KOPT-K1 (cell line): ENCODE data around the gene SOX30.

Source experiments
- H3K27ac ChIP-seq: fragments of 200-600 bp; sonication (generic); 2 replicates; pipeline ENCODE4 v1.5.1; 2016; ENCODE audit warnings: antibody characterized with exemption, mild to moderate bottlenecking, low read depth, low read length; ENCODE audit not compliant: poor library complexity, severe bottlenecking
- H3K36me3 ChIP-seq: fragments of 200-600 bp; sonication (generic); 2 replicates; pipeline ENCODE4 v1.5.1; 2017; ENCODE audit warnings: antibody characterized with exemption, mild to moderate bottlenecking, low read length, moderate library complexity; ENCODE audit not compliant: insufficient read depth
- H3K9me3 ChIP-seq: fragments of 200-600 bp; sonication (generic); 2 replicates; pipeline ENCODE4 v1.5.1; 2017; ENCODE audit warnings: antibody characterized with exemption, low read length, mild to moderate bottlenecking; ENCODE audit not compliant: insufficient read depth, poor library complexity, severe bottlenecking

Gene SOX30

GRCh38 chr5:157640406-157641066 is 11.7 kb downstream of the SOX30 start:
- H3K36me3 ChIP-seq = no peaks in the 10 kb centered on the region
- no peaks in the 10 kb centered on the region for H3K9me3 ChIP-seq
- no peak overlapping the region for H3K27ac ChIP-seq

- Histone ChIP-seq H3K36me3 (no peaks in the 10 kb centered on the region), H3K27ac (no peak overlapping the region)
Observed at GRCh38 chr5:157630341-157630740, 21.9 kb downstream of the SOX30 start.

DNA sequence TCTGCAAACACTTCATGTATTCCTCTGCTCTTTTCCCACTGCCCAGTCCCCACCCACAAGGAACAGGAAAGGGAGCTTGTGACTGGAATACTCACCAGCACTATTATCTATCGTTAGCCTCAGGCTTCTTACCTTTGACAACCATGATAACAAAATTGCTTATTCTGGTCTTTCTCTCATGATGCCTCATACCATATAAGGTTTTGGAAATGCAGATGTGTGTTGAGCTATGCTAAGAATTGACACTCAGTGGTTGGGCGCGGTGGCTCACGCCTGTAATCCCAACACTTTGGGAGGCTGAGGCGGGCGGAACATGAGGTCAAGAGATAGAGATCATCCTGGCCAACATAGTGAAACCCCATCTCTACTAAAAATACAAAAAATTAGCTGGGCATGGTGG is 25.4 kb downstream of the SOX30 start:
- Histone ChIP-seq H3K27ac (no peak overlapping the region), H3K9me3 (peaks cover 15% of the 10 kb centered on the region), H3K36me3 (no peaks in the 10 kb centered on the region)

More at GRCh38 chr5:157630341-157630740, 21.9 kb downstream of the SOX30 start:
- peaks cover 15% of the 10 kb centered on the region for H3K9me3 ChIP-seq

- H3K36me3 ChIP-seq = no peaks in the 10 kb centered on the region
- H3K9me3 ChIP-seq = peaks cover 2% of the 10 kb centered on the region
- H3K27ac ChIP-seq = no peak overlapping the region
Observed at GRCh38 chr5:157624144-157624543, 28.1 kb downstream of the SOX30 start.

DNA sequence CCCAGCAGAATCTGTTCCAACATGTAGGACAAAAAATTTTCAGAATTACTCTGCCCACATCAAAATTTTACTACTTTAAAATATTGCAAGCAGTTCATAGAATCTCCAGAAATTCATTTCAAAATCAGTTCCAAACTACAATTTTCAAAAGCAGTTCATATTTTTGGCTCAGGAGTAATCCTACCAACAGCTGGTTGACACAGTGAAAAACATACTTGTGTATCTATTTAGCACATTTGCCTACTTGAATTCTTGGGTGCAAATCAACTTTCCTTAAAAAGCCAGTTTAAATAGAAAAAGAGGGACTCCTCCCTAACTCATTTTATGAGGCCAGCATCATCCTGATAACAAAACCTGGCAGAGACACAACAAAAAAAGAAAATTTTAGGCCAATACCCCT is 31.5 kb downstream of the SOX30 start:
- Histone ChIP-seq H3K27ac (no peak overlapping the region), H3K9me3 (peaks cover 6% of the 10 kb centered on the region), H3K36me3 (no peaks in the 10 kb centered on the region)

DNA sequence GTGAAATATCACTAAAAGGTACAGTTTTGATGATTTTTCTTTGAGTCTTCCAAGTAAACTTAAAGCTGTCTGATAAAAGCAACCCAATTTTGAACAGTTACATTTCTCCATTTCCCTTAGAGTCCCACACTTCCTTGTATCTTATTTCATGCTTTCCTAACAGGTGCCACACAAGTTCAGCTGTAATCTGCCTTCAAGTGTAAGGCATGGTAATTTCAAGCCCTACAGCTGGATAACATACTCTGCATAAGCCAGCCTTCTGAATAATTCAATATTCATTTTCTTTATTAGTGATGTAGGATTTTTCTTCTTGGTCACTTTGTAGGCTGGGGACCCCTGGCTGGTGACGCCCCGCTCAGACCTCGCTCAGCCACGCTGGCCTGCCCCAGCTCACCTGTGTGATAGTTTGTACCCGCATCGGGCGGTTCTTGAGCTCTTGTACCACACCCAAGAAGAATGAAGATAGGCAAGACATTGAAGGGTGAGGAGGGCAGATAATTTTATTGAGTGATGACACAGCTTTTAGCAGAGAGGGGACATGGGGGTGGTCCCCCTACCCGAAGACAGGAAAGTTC is 34.0 kb downstream of the SOX30 start:
- Histone ChIP-seq H3K36me3 (no peaks in the 10 kb centered on the region), H3K9me3 (peaks cover 6% of the 10 kb centered on the region), H3K27ac (no peak overlapping the region)

DNA sequence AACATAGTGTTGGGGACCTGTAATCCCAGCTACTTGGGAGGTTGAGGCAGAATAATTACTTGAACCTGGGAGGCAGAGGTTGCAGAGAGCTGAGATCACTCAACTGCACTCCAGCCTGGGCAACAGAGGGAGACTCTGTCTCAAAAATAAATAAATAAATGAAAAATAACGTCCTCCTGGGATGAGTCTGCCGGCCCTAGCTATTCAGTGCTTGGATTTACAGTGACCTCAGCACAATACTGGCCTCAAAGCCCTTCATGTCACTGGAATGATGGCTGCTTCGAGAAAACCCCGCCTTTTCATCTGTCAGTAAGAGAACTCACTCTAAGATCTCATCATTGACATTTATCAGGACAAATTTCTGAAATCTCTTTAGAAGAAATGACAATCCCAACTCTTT is 35.5 kb downstream of the SOX30 start:
- no peak overlapping the region for H3K27ac ChIP-seq
- H3K9me3 ChIP-seq = peaks cover 6% of the 10 kb centered on the region
- H3K36me3 ChIP-seq = no peaks in the 10 kb centered on the region

GRCh38 chr5:157613385-157614245 is 38.6 kb downstream of the SOX30 start:
- H3K9me3 ChIP-seq = peaks cover 13% of the 10 kb centered on the region
- peak overlapping the region; percentile 67 for H3K27ac ChIP-seq
- H3K36me3 ChIP-seq = no peaks in the 10 kb centered on the region

- H3K36me3 ChIP-seq = no peaks in the 10 kb centered on the region
- H3K27ac ChIP-seq = peak overlapping the region; percentile 67
- H3K9me3 ChIP-seq = peaks cover 14% of the 10 kb centered on the region
Observed at GRCh38 chr5:157612581-157612980, 39.7 kb downstream of the SOX30 start.

DNA sequence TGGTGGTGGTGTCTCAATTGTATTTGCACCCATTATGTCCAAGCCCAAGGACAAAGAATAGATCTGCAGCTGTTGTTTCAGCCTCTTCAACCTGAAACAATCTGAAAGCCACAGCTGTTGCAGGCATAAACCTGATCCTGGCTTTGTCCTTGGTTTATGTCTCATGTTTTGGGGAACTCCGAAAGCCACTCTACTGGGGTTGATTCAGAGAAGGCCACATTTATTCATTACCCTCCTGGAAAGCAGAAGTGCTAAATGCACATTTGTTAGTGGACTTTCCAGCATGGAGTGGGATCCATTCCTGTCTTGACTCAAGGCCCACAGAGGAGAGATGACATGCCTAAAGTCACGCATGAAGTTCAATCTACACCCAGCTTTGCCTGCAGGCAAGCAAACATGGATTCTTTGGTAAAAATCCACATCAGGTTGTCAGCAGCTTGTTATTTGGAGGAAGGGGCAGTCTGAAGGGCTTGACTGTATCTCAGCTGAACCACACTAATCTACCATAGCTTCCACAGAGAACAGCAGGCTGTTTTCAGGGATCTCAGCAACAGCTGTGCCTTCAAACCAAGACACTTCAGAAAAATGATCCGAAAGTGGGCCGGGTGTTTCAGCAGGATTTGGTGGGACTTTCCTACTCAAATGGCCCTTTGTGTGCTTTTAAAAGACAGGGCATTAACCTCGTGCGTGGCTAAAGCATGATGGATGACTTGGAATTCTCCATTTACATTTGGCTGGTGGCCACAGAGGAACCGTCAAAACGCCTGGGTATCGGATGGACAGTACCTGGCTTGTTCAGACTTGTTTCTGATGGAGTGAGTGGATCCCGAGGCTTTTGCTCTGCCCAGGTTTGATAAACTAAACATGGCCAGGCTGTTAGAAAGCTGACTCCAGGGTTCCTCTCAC is 40.4 kb downstream of the SOX30 start:
- peaks cover 14% of the 10 kb centered on the region for H3K9me3 ChIP-seq
- H3K27ac ChIP-seq = peak overlapping the region; percentile 67
- H3K36me3 ChIP-seq = no peaks in the 10 kb centered on the region

GRCh38 chr5:157610990-157611389 is 41.2 kb downstream of the SOX30 start:
- Histone ChIP-seq H3K9me3 (peaks cover 14% of the 10 kb centered on the region), H3K27ac (peak overlapping the region; percentile 67), H3K36me3 (no peaks in the 10 kb centered on the region)

DNA sequence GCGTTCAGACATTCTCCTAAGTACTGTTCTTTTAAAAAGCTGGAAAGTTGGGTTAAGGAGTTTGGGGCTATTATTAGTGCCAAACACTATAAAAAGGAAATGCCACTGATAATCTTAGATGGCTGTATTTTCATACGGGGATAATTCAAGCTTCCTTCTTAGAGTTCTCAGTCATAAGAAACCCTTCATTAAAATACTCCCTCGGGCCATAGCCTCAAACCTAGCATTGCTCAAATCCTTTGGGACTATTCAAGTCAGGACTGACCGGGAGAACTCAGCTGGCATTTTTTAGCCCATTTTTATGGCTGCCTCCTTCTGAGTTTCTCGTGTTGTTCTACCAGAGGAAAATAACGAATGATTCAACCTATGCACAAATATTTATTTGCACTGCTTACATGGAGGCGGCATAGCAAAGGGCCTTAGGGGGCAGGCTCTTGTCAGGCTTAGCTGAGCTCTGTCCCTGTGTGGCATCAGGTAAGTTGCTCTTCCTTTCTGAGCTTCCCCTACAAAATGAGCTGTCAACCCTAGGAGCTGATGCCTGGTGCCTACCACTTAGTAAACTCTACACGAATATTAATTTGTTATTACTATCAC is 43.2 kb downstream of the SOX30 start:
- peak overlapping the region; percentile 100 for H3K27ac ChIP-seq

DNA sequence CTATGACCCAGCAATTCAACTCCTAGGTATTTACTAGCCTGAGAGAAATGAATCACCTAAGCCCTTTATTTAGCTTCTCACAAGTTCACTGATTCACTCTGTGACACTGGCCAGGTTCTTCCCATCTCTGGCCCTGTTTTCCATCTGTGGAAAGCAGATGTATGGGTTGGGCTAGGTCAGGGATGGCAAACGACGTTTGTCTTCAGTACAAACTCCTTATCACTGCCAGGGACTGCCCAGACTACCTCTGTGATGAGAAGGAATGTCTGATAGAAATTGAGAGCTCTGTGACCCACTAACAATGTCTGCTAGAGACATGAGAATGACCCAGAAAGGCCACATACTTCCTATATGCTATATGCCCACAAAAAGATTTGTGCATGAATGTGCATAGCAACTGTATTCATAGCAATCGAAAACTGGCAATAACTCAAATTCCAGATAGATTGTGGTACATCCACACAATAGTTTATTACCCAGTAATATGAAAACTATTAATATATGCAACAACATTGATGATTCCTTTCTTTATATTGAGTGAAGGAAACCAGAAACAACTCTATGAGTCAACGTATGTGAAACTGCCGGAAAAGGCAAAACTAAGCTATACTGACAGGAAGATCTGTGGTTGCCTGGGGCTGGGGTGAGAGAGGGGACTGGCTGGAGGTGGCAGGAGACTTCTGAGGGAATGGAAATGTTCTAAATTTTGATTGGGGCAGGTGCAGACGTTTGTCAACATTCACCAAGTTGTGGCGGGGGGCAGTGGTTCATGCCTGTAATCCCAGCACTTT is 44.7 kb downstream of the SOX30 start:
- peaks cover 14% of the 10 kb centered on the region for H3K9me3 ChIP-seq
- no peaks in the 10 kb centered on the region for H3K36me3 ChIP-seq
- H3K27ac ChIP-seq = peak overlapping the region; percentile 100

More for the DNA sequence above, 43.2 kb downstream of the SOX30 start:
- Histone ChIP-seq H3K9me3 (peaks cover 14% of the 10 kb centered on the region), H3K36me3 (no peaks in the 10 kb centered on the region)

- peaks cover 14% of the 10 kb centered on the region for H3K9me3 ChIP-seq
- peak overlapping the region; percentile 100 for H3K27ac ChIP-seq
Observed at GRCh38 chr5:157606046-157606445, 46.2 kb downstream of the SOX30 start.

More at GRCh38 chr5:157606046-157606445, 46.2 kb downstream of the SOX30 start:
- H3K36me3 ChIP-seq = no peaks in the 10 kb centered on the region
